Nephron progenitor cell (in vitro differentiated cells): ENCODE results near the gene MTCL1.
A peak's percentile ranks its signal among the peaks of the same experiment; 100 is the strongest.

Experiments
- DNase-seq: peaks from one replicate; pipeline ENCODE4 v3.0.0; 2021
- H3K27ac Mint-ChIP-seq: 2 replicates; pipeline ENCODE4 v1.8.0; 2021; ENCODE audit warnings: mild to moderate bottlenecking, moderate library complexity, mixed read lengths
- H3K27me3 Mint-ChIP-seq: 2 replicates; pipeline ENCODE4 v1.8.0; 2021; ENCODE audit warnings: mild to moderate bottlenecking, low read depth, mixed read lengths; ENCODE audit not compliant: poor library complexity
- H3K36me3 Mint-ChIP-seq: 2 replicates; pipeline ENCODE4 v1.8.0; 2021; ENCODE audit warnings: low read depth, mixed read lengths
- H3K4me1 Mint-ChIP-seq: 2 replicates; pipeline ENCODE4 v1.8.0; 2021; ENCODE audit warnings: mixed read lengths
- H3K4me3 Mint-ChIP-seq: 2 replicates; pipeline ENCODE4 v1.8.0; 2021; ENCODE audit warnings: mild to moderate bottlenecking, moderate library complexity, mixed read lengths
- H3K9me3 Mint-ChIP-seq: 2 replicates; pipeline ENCODE4 v1.8.0; 2021; ENCODE audit warnings: mild to moderate bottlenecking, moderate library complexity, mixed read lengths
- CTCF ChIP-seq: fragments of 200-600 bp; sonication (generic); IDR thresholded peaks from 2 replicates; pipeline ENCODE4 v1.5.0; 2021; ENCODE audit warnings: antibody characterized with exemption

MTCL1 gene

GRCh38 chr18:8726963-8727705, 21.8 kb downstream of the MTCL1 start:
- TF ChIP-seq CTCF, result no peak
- Mint-ChIP-seq H3K9me3 (peaks cover 11% of the 10 kb centered on the region), H3K36me3 (peaks cover 25% of the 10 kb centered on the region), H3K4me3 (no peak overlapping the region), H3K4me1 (peaks cover 5% of the 10 kb centered on the region), H3K27ac (no peak overlapping the region), H3K27me3 (peaks cover 7% of the 10 kb centered on the region)
- DNase-seq, result no peak

GRCh38 chr18:8730080-8730827, 24.9 kb downstream of the MTCL1 start:
- H3K9me3 Mint-ChIP-seq, result peaks cover 11% of the 10 kb centered on the region
- DNase-seq, result no peak
- peaks cover 28% of the 10 kb centered on the region for H3K4me1 Mint-ChIP-seq
- TF ChIP-seq CTCF, result no peak
- peaks cover 3% of the 10 kb centered on the region for H3K27me3 Mint-ChIP-seq
- peaks cover 21% of the 10 kb centered on the region for H3K36me3 Mint-ChIP-seq
- H3K4me3 Mint-ChIP-seq, result no peak overlapping the region
- H3K27ac Mint-ChIP-seq, result no peak overlapping the region

- H3K27ac Mint-ChIP-seq, result no peak overlapping the region
- H3K27me3 Mint-ChIP-seq, result peaks cover 3% of the 10 kb centered on the region
- DNase-seq, result no peak
- H3K36me3 Mint-ChIP-seq, result peaks cover 3% of the 10 kb centered on the region
- no peak for TF ChIP-seq CTCF
- H3K4me1 Mint-ChIP-seq, result peaks cover 33% of the 10 kb centered on the region
- no peaks in the 10 kb centered on the region for H3K9me3 Mint-ChIP-seq
- no peak overlapping the region for H3K4me3 Mint-ChIP-seq
Observed at GRCh38 chr18:8732442-8733360, 27.3 kb downstream of the MTCL1 start.

- Mint-ChIP-seq H3K9me3 (no peaks in the 10 kb centered on the region), H3K4me3 (no peak overlapping the region), H3K27me3 (peaks cover 3% of the 10 kb centered on the region), H3K27ac (no peak overlapping the region), H3K4me1 (peaks cover 33% of the 10 kb centered on the region), H3K36me3 (peaks cover 7% of the 10 kb centered on the region)
- DNase-seq, result no peak
- TF ChIP-seq CTCF, result no peak
Observed at GRCh38 chr18:8734496-8734895, 29.1 kb downstream of the MTCL1 start.

GRCh38 chr18:8735274-8735673, 29.9 kb downstream of the MTCL1 start:
- Mint-ChIP-seq H3K4me1 (peaks cover 33% of the 10 kb centered on the region), H3K4me3 (no peak overlapping the region), H3K27ac (peak overlapping the region; percentile 71), H3K9me3 (no peaks in the 10 kb centered on the region), H3K36me3 (peaks cover 7% of the 10 kb centered on the region), H3K27me3 (no peaks in the 10 kb centered on the region)
- TF ChIP-seq CTCF, result no peak
- DNase-seq, result peak; percentile 47
